NCI-H524 (cell line): ENCODE data around the gene LATS2.

ENCODE experiments used
- DNase-seq, 2 experiments: peaks; one replicate each; lab custom pipeline; 2025; lab: John Stamatoyannopoulos, UW

Gene LATS2

GRCh38 chr13:20993661-20994440, 67.5 kb downstream of the LATS2 start:
- DNase-seq: no peak

GRCh38 chr13:20993211-20993610, 68.2 kb downstream of the LATS2 start:
- DNase-seq: no peak

- DNase-seq: no peak
These were observed 69.5 kb downstream of the LATS2 start for GRCh38 chr13:20991741-20992520.

- no peak for DNase-seq
These were observed 70.4 kb downstream of the LATS2 start for GRCh38 chr13:20990910-20991525.

GRCh38 chr13:20989656-20990321, 71.6 kb downstream of the LATS2 start:
- no peak for DNase-seq

GRCh38 chr13:20988909-20989655, 72.3 kb downstream of the LATS2 start:
- DNase-seq: no peak

GRCh38 chr13:20988033-20988908, 73.1 kb downstream of the LATS2 start:
- DNase-seq: no peak

GRCh38 chr13:20987599-20987998, 73.8 kb downstream of the LATS2 start:
- no peak for DNase-seq

GRCh38 chr13:20984879-20985278, 76.5 kb downstream of the LATS2 start:
- no peak for DNase-seq

- no peak for DNase-seq
These were observed 78.0 kb downstream of the LATS2 start for GRCh38 chr13:20983386-20983785.

GRCh38 chr13:20981370-20982095, 79.9 kb downstream of the LATS2 start:
- DNase-seq: no peak

GRCh38 chr13:20980899-20981298, 80.5 kb downstream of the LATS2 start:
- no peak for DNase-seq

GRCh38 chr13:20980430-20980829, 81.0 kb downstream of the LATS2 start:
- DNase-seq: no peak

GRCh38 chr13:20977394-20977793, 84.0 kb downstream of the LATS2 start:
- DNase-seq: no peak

- no peak for DNase-seq
These were observed 86.3 kb downstream of the LATS2 start for GRCh38 chr13:20974981-20975585.

- no peak for DNase-seq
These were observed 87.4 kb downstream of the LATS2 start for GRCh38 chr13:20973886-20974425.

GRCh38 chr13:20972731-20973130, 88.7 kb downstream of the LATS2 start:
- DNase-seq: no peak

GRCh38 chr13:20969182-20969581, 92.2 kb downstream of the LATS2 start:
- DNase-seq: no peak

- no peak for DNase-seq
These were observed 92.6 kb downstream of the LATS2 start for GRCh38 chr13:20968745-20969144.
